Fibroblast of skin of abdomen (primary cell): ENCODE measurements around the gene PRKCZ.
"Not testable (repeated sequence)": the region's sequence is repeated elsewhere in the genome, so short reads cannot be mapped to it uniquely, and the experiment has no call there.

Experiments used
- DNase-seq: peaks from one replicate; pipeline ENCODE4 v3.0.0-alpha.2; 2013

PRKCZ gene

DNA sequence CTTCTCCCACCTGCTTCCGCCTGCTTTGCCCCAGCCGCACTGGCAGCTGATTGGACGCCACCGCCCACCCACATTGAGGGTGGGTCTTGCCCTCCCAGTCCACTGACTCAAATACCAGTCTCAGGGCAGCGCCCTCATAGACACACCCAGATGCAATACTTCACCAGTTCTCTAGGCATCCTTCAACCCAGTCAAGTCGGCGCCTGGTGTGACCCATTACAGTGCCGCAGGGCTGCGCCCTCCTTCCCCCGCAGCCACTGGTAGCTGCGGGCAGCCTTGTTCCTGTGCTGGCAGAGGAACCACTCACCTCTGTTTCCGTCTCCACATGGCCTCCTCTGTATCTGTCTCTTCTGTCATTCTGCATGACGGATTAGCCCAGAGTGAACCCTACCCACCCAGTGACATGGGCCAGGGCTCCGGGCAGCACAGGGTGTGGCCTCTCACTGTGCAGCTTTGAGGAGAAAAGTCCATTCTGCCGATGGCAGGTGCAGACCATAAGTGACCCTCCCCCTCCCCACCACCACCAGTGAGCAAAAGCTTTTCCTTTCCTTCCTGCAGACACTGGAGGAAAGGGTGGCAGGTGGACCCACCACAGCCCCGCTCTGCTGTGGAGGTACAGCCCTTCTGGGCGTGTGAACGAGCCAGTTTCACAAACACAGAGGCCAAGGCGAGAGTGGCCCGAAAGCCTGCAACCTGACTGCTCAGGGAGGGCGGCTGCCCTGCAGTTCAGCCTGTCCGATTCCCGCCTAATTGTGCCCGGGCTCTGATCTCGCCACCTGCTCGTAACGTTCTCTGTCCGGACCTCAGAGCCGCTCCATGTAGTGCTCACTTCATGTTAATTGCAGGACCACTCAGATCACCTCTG lies 87.3 kb downstream of the PRKCZ start:
- no peak for DNase-seq

DNA sequence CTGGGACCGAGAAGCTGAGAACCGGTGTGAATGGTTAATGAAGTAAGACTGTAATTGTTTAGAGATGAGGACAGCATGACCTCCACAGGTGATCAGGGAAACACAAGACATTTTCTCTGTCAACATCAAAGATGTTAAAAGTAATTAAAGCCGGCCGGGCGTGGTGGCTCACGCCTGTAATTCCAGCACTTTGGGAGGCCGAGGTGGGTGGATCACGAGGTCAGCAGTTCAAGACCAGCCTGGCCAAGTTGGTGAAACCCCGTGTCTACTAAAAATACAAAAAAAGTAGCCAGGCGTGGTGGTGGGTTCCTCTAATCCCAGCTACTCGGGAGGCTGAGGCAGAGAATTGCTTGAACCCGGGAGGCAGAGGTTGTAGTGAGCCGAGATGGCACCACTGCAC lies 88.9 kb downstream of the PRKCZ start:
- not testable (repeated sequence) for DNase-seq

DNA sequence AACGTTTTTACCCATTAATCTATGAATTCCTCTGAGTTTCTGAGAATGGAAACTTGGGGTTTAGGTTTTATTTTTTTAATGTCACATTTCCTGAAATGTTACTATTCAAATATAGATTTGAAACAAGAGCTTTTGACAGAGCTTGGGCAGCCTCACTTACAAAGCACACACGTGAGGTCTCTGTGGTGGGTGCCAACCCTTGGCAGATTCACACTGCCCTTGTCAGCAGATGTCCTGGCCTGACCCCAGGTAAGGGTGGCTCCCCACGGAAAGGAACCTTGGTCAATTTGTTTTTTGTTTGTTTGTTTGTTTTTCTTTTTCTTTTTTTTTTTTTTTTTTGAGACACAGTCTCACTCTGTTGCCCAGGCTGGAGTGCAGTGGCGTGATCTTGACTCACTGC lies 90.8 kb downstream of the PRKCZ start:
- no peak for DNase-seq

DNA sequence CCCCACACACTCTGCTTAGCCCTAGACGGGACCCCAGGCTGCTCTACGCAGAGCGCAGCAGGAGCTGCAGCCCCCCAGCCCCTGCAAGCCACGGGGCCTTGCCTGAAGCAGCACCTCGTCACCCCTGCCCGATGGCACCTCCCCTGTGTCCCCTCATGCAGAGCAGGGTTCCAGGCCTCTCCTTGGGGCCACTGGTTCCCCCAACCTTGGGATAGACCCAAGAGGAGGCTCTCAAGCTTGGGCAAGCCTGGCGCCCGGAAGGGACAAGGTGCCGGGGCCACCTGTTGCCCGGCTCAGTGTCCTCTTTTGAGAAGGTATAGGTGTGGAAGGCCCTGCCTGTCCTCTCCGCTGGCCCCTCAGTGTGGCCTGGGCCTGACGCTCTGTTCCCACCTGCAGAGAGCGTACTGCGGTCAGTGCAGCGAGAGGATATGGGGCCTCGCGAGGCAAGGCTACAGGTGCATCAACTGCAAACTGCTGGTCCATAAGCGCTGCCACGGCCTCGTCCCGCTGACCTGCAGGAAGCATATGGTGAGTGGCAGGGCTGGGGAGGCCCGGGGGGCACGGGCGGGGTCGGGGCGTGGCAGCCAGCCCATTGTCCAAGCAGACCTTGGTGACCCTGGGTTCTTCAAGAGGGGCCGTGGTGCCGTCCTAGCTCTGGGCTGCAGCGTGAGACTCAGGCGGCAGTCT lies 93.7 kb downstream of the PRKCZ start:
- DNase-seq, result no peak

DNA sequence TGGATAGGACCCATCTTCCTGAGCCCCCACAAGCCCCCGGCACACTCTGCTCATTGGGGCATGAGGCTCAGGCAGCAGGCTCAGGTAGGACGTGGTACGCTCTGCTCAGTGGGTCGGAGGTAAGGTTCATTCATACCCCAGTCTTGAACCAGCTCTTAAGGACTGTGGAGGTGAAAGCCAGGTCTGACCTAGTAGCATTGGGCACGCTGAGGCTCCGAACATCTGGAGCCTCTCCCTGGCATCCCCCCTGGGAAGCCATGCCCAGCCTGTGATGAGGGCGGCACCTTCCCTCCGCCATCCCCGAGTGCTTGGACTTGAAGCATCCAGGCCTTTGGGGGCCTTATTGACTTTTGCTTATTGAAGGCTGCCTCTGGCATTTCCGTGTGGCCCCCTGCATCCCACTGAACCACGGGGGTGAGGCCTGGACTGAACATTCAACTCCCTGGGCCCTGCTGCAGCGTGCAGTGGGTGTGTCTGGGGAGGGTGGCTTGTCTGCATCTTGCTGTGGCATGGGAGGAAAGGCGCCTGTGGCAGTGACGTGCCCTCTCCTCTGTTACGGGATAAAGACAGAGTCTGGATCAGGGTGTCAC lies 94.4 kb downstream of the PRKCZ start:
- DNase-seq, result no peak

DNA sequence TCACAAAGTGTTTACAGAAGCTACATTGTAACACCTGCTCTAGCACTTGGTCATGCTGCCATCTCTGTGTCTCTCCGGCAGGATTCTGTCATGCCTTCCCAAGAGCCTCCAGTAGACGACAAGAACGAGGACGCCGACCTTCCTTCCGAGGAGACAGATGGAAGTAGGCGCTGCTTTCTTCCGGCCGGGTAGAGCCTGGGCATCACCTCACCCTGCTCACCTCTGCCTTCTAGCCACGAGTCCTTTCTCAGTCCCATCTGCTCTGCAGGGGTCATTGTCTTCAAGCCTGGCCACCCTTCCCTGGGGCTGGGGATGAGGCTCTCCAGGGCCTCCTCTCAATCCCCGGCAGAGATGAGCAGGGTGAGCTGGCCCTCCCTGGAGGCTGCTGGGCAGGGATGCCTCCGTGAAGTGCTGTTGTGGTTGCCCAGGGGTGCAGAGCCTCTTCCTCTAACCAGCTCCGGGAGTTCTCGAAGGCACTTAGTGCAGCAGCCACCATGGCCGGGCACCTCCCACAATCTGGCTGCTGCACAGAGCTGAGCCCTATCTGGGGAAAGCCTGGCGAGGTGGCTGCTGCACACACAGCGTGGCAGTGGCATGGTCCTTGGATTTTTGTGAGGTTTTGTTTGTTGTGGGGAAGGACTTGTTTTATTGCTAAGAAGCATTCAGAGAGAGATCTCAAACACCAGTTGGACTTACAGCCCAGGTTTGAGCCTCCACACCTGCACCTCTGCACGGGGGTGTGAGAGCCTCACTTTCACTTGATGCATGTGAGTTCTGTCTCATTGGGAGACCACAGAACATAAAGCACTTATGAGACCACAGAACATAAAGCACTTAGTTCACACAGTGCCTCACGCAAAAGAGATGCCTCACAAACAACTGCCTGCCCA lies 96.0 kb downstream of the PRKCZ start:
- no peak for DNase-seq

DNA sequence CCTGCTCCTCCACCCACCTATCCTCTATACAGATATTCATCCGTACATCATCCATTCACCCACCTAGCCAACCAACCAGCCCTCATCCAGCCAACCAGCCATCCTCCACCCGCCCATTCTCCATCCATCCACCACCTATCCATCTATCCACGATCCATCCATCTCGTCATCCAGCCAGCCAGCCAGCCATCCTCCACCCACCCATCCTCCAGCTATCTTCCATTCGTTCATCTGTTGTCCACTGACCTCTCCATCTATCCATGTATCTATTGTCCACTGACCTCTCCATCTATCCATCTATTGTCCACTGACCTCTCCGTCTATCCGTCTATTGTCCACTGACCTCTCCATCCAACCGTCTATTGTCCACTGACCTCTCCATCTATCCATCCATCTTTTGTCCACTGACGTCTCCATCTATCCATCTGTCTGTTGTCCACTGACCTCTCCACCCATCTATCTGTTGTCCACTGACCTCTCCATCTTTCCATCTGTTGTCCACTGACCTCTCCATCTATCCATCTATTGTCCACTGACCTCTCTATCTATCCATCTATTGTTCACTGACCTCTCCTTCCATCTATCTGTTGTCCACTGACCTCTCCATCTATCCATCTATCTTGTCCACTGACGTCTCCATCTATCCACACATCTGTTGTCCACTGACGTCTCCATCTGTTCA lies 96.8 kb downstream of the PRKCZ start:
- DNase-seq, result no peak

DNA sequence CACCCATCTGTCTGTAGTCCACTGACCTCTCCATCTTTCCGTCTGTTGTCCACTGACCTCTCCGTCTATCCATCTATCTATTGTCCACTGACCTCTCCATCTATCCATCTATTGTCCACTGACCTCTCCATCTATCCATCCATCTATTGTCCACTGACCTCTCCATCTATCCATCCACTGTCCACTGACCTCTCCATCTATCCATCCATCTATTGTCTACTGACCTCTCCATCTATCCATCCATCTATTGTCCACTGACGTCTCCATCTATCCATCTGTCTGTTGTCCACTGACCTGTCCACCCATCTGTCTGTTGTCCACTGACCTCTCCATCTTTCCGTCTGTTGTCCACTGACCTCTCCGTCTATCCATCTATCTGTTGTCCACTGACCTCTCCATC lies 97.7 kb downstream of the PRKCZ start:
- DNase-seq, result not testable (repeated sequence)

DNA sequence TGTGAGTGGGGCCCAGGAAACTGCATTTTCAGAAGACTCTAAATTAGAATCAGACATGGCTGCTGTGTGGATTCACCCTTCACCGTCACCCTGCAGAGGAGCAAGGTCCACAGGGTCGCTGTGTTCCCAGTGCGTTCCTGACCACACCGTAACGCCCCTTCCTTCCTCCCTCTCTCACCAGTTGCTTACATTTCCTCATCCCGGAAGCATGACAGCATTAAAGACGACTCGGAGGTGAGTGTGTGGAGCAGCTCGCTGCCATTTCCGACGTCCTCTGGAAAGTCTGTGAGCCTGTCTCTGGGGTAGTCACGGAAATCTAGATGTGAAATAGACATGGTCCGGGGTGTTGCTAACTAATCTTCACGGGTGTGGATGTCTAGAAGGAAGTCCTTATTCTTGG lies 98.5 kb downstream of the PRKCZ start:
- DNase-seq, result no peak

DNA sequence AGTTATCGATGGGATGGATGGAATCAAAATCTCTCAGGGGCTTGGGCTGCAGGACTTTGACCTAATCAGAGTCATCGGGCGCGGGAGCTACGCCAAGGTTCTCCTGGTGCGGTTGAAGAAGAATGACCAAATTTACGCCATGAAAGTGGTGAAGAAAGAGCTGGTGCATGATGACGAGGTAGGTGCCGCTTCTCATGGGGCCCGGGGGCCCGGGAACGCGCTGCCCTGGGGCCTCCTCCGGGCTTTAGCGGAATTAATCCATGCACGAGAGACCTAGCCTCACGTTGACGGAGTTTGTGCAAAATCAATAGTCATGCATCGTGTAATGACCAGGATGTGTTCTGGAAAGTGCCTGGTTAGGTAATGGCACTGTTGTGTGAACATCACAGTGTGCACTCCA lies 100.6 kb downstream of the PRKCZ start:
- DNase-seq, result no peak

DNA sequence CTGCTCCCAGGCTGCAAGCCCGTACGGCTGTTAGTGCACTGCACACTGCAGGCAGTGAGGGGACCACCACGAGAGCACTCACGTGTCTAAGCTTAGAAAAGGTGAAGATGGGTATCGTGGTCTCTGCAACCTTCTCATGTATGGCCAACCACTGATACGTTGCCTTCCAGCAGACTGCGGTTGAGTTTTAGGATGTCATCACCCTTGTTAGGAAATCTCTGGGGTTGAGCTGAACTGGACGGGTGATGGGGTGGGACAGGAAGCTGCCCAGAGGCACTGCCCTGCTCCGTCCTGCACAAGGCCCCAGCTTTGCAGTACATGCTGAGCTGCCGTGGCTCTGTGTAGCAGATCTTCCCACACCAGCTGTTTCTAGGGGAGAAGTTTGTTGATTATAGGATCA lies 101.0 kb downstream of the PRKCZ start:
- DNase-seq, result no peak

DNA sequence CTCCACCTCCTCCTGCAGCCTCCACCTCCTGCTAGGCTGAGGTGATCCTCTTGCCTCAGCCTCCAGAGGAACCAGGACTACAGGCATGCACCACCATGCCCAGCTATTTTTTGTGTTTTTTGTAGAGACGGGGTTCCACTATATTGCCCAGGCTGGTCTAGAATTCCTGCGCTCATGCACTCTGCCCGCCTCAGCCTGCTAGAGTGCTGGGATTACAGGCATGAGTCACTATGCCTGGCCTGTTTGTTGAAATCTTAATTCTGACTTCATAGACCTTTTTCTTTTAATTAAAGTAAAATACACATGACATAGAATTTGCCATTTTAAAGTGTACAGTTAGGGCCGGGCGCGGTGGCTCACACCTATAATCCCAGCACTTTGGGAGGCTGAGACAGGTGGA lies 101.7 kb downstream of the PRKCZ start:
- no peak for DNase-seq

DNA sequence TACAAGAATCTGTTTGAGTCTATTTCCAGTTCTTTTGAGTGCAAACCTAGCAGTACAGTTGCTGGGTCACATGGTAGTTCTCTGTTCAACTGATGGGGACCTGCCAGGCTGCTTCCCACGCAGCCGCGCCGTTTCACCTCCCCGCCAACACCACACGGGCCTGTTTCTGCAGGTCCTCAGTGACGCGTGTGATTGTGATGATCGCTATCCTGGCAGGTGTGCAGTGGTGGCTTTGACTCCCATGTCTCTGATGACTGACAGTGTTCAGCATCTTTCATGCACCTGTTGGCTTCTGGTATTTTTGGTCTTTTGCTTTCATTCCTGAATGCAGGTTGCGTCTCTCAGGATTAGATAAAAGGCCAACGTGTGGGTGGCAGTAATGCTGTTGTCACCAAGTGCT lies 102.7 kb downstream of the PRKCZ start:
- DNase-seq, result no peak

DNA sequence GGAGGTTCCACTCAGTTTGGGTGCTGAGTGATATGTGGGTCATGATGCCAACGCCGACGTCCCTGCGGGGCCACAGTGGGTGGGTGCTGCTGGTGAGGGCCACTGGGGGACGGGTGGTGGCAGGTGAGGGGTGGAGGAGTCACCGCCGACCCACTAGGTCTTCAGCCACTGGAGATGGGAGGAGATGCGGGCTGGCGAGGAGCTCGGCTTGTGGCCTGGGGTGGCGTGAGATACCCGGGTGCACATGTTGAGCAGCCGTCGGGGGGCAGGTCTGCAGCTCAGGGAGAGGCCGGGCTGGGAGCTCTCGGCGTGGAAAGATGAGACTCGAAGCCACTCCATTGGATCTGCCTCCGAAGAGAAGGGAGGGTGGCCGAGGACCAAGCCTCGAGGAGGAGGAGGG lies 103.8 kb downstream of the PRKCZ start:
- no peak for DNase-seq

DNA sequence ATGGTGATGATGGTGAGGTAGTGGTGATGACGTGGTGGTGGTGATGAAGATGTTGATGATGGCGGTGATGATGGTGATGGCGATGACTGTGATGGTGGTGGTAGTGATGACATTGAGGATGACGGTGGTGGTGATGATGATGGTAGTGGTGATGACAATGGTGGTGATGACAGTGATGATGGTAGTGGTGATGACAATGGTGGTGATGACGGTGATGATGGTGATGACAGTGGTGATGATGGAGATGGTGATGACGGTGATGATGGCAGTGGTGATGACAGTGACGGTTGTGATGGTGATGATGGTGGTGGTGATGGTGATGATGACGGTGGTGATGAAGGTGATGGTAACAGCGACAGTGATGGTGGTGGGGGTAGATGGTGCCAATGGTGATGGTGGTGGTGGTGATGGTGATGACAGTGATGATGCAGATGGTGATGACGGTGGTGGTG lies 105.0 kb downstream of the PRKCZ start:
- DNase-seq, result no peak

DNA sequence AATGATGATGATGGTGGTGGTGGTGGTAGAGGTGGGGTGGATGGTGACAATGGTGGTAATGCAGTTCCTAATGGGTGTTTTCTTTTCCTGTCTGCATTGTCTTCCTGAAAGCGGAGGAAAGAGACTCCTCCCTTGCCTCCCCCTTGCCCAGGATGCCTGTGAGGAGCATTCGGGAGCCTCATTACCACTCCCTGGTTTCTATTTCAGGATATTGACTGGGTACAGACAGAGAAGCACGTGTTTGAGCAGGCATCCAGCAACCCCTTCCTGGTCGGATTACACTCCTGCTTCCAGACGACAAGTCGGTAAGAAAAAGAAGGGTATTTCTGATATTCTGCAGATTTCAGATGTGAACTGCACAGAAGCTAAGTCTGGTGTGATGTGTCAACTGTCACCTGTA lies 105.6 kb downstream of the PRKCZ start:
- no peak for DNase-seq

DNA sequence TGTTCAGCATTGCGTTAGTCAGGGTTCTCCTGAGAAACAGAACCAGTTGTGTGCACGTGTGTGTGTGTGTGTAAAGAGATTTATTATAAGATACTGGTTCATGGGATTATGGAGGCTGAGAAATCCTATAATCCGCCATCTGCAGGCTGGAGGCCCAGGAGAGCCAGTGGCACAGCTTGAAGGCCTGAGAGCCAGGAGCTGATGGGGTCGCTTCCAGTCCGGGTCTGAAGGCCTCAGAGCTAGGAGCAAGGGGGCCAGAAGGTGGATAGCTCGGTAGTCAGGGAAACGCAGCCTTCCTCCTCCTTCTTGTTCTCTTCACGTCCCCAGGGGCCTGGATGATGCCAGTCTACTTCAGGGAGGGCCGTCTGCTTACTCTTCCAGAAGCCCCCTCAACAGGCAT lies 106.7 kb downstream of the PRKCZ start:
- no peak for DNase-seq

DNA sequence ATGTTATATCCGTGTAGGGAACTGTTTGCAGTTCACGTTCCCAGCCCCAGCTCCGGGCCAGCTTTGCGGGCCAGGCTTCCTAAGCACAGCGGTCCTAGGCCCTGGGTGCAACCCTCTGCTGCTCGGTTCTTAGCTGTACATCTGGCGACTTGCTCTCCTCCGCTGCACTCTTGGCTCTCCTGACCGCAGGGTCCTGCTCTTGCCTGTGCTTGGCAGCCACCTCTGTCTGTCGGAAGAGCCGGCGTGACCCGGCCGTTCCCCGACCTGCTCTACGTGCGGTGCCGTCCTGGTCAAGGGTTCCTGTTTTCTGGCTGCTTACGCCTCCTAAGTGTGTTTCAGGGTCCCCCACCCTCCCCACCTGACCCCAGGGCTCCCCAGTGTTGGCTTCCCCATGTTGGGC lies 107.6 kb downstream of the PRKCZ start:
- DNase-seq, result no peak

DNA sequence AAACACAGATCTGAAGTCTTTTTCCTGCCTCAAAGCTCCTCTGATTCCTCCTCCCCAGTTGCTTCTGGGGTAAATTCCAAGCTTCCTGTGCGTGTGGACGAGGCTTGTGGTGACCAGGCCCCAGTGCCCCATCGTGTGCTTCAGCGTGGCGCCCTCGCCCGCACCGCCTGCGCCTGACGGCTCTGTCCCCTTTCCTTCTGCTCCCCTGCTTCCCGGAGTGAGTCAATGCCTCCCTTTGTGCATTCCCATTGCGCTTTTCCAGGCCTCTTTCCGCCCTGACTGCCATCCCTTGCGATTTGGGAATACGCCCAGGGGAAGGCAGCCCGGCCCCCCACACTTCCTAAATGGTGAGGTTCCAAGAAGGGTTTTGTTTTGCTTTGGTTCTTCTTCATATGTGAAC lies 108.1 kb downstream of the PRKCZ start:
- no peak for DNase-seq

DNA sequence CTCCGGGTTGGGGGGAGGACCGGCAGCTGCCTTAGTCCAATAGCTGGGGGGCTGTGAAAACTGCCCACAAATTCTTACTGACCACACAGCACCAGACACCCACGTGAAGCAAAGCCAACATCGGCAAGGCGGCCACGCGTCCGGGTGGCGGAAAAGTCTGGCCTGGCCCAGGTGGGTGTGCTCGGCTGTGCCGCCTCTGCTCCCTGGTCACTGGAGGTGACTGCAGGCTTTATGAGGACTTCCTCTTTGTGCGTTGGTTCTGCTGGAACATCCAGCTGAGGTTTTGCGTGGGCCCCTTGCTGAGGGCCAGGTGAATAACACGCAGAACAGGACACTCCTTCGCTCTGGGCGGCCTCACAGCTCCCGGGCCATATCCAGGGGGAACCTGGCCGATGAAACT lies 108.9 kb downstream of the PRKCZ start:
- no peak for DNase-seq

DNA sequence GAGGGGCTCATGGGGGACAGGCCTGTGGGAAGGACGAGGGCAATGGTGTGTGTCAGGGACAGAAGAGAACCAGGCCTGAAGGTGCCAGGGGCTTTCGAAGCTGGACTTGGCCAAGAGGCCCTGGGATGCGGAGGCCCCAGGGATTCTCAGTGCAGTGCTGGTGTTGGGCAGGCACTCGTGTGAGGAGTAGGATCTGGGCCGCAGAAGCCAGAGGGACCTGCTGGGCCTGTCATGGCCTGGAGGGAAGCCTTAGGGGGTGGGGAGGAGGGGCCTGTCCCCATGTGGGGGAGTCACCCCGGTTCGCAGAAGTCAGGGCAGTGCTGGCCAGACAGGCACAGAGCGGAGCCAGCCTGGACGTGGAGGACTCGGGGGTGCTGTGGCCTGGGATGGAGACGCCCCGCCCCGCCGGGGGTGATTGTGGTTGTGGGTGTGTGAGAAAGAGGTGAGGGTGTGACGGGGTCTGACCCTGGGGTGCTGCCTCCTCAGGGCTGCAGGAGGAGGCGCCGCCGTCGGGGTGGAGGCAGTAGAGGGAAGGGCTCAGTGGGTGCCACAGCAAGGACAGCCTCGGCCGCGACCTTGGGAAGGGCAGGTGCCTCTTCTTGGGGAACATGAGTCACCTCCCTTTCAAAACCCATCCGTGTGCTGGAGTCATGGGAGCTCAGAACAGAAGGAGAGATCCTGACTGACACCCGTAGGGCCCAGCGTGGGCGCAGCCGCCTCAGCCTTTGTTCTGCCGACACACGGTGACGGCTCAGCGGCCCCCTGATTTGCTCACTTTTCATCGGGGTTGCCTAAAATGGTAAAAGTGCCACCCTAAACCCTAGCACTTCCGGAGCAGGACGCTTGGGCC lies 110.5 kb downstream of the PRKCZ start:
- no peak for DNase-seq
